Neural progenitor cell (in vitro differentiated cells): ENCODE data around the gene EXOC4. TPM values are rescaled to one million over a fixed set of nuclear protein-coding genes. Genes with fewer than 3 reads are reported as not detected.

ENCODE experiments used
- DNase-seq: peaks from one replicate; pipeline ENCODE4 v3.0.0-alpha.2; 2016; ENCODE audit warnings: low spot score
- H2AFZ ChIP-seq: fragments of 200-600 bp; sonication (generic); replicated peaks from 2 replicates; pipeline ENCODE4 v1.6.1; 2016; ENCODE audit warnings: antibody characterized with exemption
- H3F3A ChIP-seq: fragments of 200-600 bp; sonication (generic); 2 replicates; pipeline ENCODE4 v1.6.1; 2016; ENCODE audit warnings: antibody characterized with exemption, low read depth
- H3K27ac ChIP-seq: fragments of 200-600 bp; sonication (generic); 2 replicates; pipeline ENCODE4 v1.5.1; 2016; ENCODE audit warnings: mild to moderate bottlenecking
- H3K27me3 ChIP-seq: fragments of 200-600 bp; sonication (generic); 2 replicates; pipeline ENCODE4 v1.6.1; 2016; ENCODE audit warnings: mild to moderate bottlenecking, moderate library complexity
- H3K36me3 ChIP-seq: fragments of 200-600 bp; sonication (generic); 2 replicates; pipeline ENCODE4 v1.5.1; 2016
- H3K4me1 ChIP-seq: fragments of 200-600 bp; sonication (generic); 2 replicates; pipeline ENCODE4 v1.6.1; 2016; ENCODE audit warnings: mixed run types
- H3K4me2 ChIP-seq: fragments of 200-600 bp; sonication (generic); 2 replicates; pipeline ENCODE4 v1.6.1; 2016
- H3K4me3 ChIP-seq: fragments of 200-600 bp; sonication (generic); 2 replicates; pipeline ENCODE4 v1.5.1; 2016
- H3K79me2 ChIP-seq: fragments of 200-600 bp; sonication (generic); 2 replicates; pipeline ENCODE4 v1.6.1; 2016; ENCODE audit warnings: low read depth
- H3K9ac ChIP-seq: fragments of 200-600 bp; sonication (generic); 2 replicates; pipeline ENCODE4 v1.6.1; 2016
- H3K9me3 ChIP-seq: fragments of 200-600 bp; sonication (generic); 2 replicates; pipeline ENCODE4 v1.5.1; 2016; ENCODE audit warnings: low read depth
- H4K20me1 ChIP-seq: fragments of 200-600 bp; sonication (generic); 2 replicates; pipeline ENCODE4 v1.6.1; 2016; ENCODE audit warnings: low read depth
- H3K27ac Mint-ChIP-seq: 3 replicates; pipeline ENCODE4 v1.8.0; 2021; ENCODE audit warnings: mixed read lengths
- H3K27me3 Mint-ChIP-seq: 2 replicates; pipeline ENCODE4 v1.8.0; 2022; ENCODE audit warnings: low read depth, mild to moderate bottlenecking, inconsistent platforms, moderate library complexity, mixed read lengths; ENCODE audit not compliant: insufficient read depth
- H3K36me3 Mint-ChIP-seq: 3 replicates; pipeline ENCODE4 v1.8.0; 2021; ENCODE audit warnings: mixed read lengths
- H3K4me1 Mint-ChIP-seq: 3 replicates; pipeline ENCODE4 v1.8.0; 2021; ENCODE audit warnings: mixed read lengths
- H3K4me3 Mint-ChIP-seq: 3 replicates; pipeline ENCODE4 v1.8.0; 2021; ENCODE audit warnings: mild to moderate bottlenecking, moderate library complexity, mixed read lengths
- H3K9me3 Mint-ChIP-seq: 3 replicates; pipeline ENCODE4 v1.8.0; 2020; ENCODE audit warnings: mixed read lengths
- EZH2 ChIP-seq: fragments of 200-600 bp; sonication (generic); IDR thresholded peaks from 2 replicates; pipeline ENCODE4 v1.6.1; 2017; ENCODE audit warnings: antibody characterized with exemption, mild to moderate bottlenecking, moderate library complexity
- EZH2phosphoT487 ChIP-seq: fragments of 200-600 bp; sonication (generic); IDR thresholded peaks from 2 replicates; pipeline ENCODE4 v1.6.1; 2017; ENCODE audit warnings: antibody characterized with exemption
- total RNA-seq: library from RNA; depleted of rRNA; stranded (reverse); fragments of >200 nt; gene quantifications from 2 replicates; pipeline ENCODE4 v1.2.3, GENCODE V29; 2015; ENCODE audit warnings: low replicate concordance
- TF ChIP-seq, protein P1 (sequence below): fragments of 200-600 bp; sonication (generic); IDR thresholded peaks from 2 replicates; pipeline ENCODE4 v1.5.1; 2017; ENCODE audit warnings: antibody characterized with exemption, mild to moderate bottlenecking

The EXOC4 gene
- total RNA-seq, 1 donor from 2014 or later = 129 TPM

DNA sequence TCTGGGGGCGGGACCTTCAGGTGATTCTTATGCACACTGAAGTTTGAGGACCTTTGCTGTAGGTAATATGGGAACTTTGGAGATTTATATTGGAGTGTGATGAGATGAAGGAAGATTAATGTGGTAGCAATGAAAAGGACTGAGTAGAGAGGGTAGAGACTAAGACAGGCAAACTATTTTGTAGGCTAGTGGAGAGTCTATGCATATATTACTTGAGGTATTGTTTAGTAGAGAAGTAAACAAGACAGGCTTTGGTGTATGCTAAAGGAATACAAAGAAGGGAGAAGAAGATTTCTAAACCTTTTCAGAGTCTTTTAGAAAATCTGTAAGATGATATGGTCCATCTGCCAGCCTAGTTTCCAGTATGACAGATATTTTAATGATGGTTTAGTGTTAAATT is 129.1 kb downstream of the EXOC4 start:
- Mint-ChIP-seq H3K4me1 (peaks cover 5% of the 10 kb centered on the region), H3K9me3 (peaks cover 4% of the 10 kb centered on the region), H3K36me3 (peaks cover 8% of the 10 kb centered on the region), H3K4me3 (no peak overlapping the region), H3K27me3 (no peaks in the 10 kb centered on the region), H3K27ac (no peak overlapping the region)
- no peaks in the 10 kb centered on the region for H3K27me3 ChIP-seq
- H3F3A ChIP-seq = no peaks in the 10 kb centered on the region
- H3K9ac ChIP-seq = no peak overlapping the region
- H3K4me2 ChIP-seq = no peak overlapping the region
- no peaks in the 10 kb centered on the region for H3K36me3 ChIP-seq
- no peak overlapping the region for H2AFZ ChIP-seq
- H3K4me1 ChIP-seq = peaks cover 10% of the 10 kb centered on the region
- no peaks in the 10 kb centered on the region for H3K9me3 ChIP-seq
- H3K27ac ChIP-seq = no peak overlapping the region
- DNase-seq = no peak
- no peaks in the 10 kb centered on the region for H3K79me2 ChIP-seq
- TF ChIP-seq EZH2 = no peak
- TF ChIP-seq, protein P1, sequence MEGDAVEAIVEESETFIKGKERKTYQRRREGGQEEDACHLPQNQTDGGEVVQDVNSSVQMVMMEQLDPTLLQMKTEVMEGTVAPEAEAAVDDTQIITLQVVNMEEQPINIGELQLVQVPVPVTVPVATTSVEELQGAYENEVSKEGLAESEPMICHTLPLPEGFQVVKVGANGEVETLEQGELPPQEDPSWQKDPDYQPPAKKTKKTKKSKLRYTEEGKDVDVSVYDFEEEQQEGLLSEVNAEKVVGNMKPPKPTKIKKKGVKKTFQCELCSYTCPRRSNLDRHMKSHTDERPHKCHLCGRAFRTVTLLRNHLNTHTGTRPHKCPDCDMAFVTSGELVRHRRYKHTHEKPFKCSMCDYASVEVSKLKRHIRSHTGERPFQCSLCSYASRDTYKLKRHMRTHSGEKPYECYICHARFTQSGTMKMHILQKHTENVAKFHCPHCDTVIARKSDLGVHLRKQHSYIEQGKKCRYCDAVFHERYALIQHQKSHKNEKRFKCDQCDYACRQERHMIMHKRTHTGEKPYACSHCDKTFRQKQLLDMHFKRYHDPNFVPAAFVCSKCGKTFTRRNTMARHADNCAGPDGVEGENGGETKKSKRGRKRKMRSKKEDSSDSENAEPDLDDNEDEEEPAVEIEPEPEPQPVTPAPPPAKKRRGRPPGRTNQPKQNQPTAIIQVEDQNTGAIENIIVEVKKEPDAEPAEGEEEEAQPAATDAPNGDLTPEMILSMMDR = no peak
- TF ChIP-seq EZH2phosphoT487 = no peak
- no peaks in the 10 kb centered on the region for H4K20me1 ChIP-seq
- H3K4me3 ChIP-seq = no peak overlapping the region

- no peak for TF ChIP-seq EZH2
- H3K79me2 ChIP-seq = peaks cover 9% of the 10 kb centered on the region
- no peak overlapping the region for H3K9ac ChIP-seq
- H3K27ac Mint-ChIP-seq = no peak overlapping the region
- peaks cover 5% of the 10 kb centered on the region for H3K4me1 Mint-ChIP-seq
- no peak overlapping the region for H3K4me2 ChIP-seq
- no peaks in the 10 kb centered on the region for H3F3A ChIP-seq
- peaks cover 3% of the 10 kb centered on the region for H3K36me3 Mint-ChIP-seq
- no peak overlapping the region for H3K27ac ChIP-seq
- H3K4me3 ChIP-seq = no peak overlapping the region
- H3K4me3 Mint-ChIP-seq = no peak overlapping the region
- peaks cover 10% of the 10 kb centered on the region for H3K4me1 ChIP-seq
- no peaks in the 10 kb centered on the region for H3K27me3 ChIP-seq
- H3K9me3 Mint-ChIP-seq = peaks cover 4% of the 10 kb centered on the region
- no peaks in the 10 kb centered on the region for H3K36me3 ChIP-seq
- no peaks in the 10 kb centered on the region for H3K27me3 Mint-ChIP-seq
- DNase-seq = no peak
- no peaks in the 10 kb centered on the region for H4K20me1 ChIP-seq
- H2AFZ ChIP-seq = no peak overlapping the region
- H3K9me3 ChIP-seq = no peaks in the 10 kb centered on the region
Observed at GRCh38 chr7:133382775-133383559, 130.1 kb downstream of the EXOC4 start.

- no peak overlapping the region for H3K9ac ChIP-seq
- Mint-ChIP-seq H3K4me1 (peaks cover 5% of the 10 kb centered on the region), H3K36me3 (peaks cover 9% of the 10 kb centered on the region), H3K27me3 (no peaks in the 10 kb centered on the region), H3K9me3 (peaks cover 3% of the 10 kb centered on the region), H3K4me3 (no peak overlapping the region), H3K27ac (no peak overlapping the region)
- no peak overlapping the region for H2AFZ ChIP-seq
- DNase-seq = peak; percentile 5
- no peak overlapping the region for H3K27ac ChIP-seq
- no peaks in the 10 kb centered on the region for H3K36me3 ChIP-seq
- H3K9me3 ChIP-seq = no peaks in the 10 kb centered on the region
- H3F3A ChIP-seq = no peaks in the 10 kb centered on the region
- peaks cover 16% of the 10 kb centered on the region for H3K79me2 ChIP-seq
- no peaks in the 10 kb centered on the region for H4K20me1 ChIP-seq
- H3K4me2 ChIP-seq = no peak overlapping the region
- no peak for TF ChIP-seq EZH2
- TF ChIP-seq, protein P1 = no peak
- no peak for TF ChIP-seq EZH2phosphoT487
- H3K27me3 ChIP-seq = no peaks in the 10 kb centered on the region
- H3K4me1 ChIP-seq = peaks cover 10% of the 10 kb centered on the region
- H3K4me3 ChIP-seq = no peak overlapping the region
Observed at GRCh38 chr7:133386205-133386604, 133.3 kb downstream of the EXOC4 start.

- Mint-ChIP-seq H3K27ac (no peak overlapping the region), H3K4me3 (no peak overlapping the region), H3K36me3 (peaks cover 9% of the 10 kb centered on the region), H3K9me3 (peaks cover 3% of the 10 kb centered on the region), H3K4me1 (peaks cover 5% of the 10 kb centered on the region), H3K27me3 (no peaks in the 10 kb centered on the region)
- Histone ChIP-seq H3K9ac (no peak overlapping the region), H4K20me1 (no peaks in the 10 kb centered on the region), H3K9me3 (no peaks in the 10 kb centered on the region), H3K4me1 (peaks cover 10% of the 10 kb centered on the region), H3K4me2 (no peak overlapping the region), H3K27ac (no peak overlapping the region), H3K79me2 (peaks cover 16% of the 10 kb centered on the region), H3K36me3 (no peaks in the 10 kb centered on the region), H3F3A (no peaks in the 10 kb centered on the region), H3K27me3 (no peaks in the 10 kb centered on the region), H2AFZ (no peak overlapping the region), H3K4me3 (no peak overlapping the region)
- no peak for DNase-seq
- TF ChIP-seq EZH2phosphoT487 (no peak), EZH2 (no peak)
- TF ChIP-seq, protein P1 = no peak
Observed at GRCh38 chr7:133389727-133390126, 136.8 kb downstream of the EXOC4 start.
